Midbrain (tissue), 1 donor: Measurements from ENCODE around the gene CROCC2.

Source experiments
- DNase-seq: peaks from one replicate; lab custom pipeline; 2025; lab: John Stamatoyannopoulos, UW

CROCC2 gene

DNA sequence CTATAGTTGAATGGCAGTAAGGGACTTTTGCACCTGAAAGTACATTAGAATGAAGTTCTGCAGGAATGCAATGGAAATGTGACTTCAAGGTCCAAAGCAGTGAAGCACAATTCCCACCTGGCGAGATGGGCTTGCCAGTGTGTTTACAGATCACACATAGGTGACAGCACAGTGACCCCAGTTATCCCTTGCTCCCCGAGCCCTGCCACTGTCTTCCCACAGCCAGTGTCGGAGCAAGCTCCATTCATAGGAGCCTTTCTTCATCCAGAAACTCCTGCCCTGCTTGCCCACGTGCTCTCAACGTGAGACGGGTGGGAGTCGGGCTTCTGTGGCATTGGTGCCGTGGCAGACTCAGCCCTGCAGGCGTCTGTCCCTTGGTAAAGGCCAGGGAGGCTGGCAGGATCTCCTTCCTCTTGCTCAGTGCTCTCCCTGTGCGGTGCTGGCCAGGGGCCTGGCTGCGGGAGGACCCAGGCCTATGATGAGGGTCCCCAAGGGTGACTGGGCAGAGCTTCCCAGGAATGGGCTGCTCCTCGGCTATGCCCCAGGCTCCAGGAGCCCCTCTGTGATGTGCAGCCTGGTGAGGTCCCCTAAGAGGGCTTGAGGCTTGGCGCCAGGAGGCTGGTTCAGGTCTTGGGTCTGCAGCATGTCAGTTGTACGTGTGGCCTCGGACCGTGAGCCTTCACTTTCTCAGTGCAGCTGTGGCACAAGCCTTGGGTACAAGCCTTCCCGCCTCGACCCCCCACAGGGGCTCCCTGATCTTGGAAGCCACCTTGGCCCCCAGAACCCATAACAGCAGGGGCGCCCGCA lies 132.4 kb downstream of the CROCC2 start:
- DNase-seq = no peak

DNA sequence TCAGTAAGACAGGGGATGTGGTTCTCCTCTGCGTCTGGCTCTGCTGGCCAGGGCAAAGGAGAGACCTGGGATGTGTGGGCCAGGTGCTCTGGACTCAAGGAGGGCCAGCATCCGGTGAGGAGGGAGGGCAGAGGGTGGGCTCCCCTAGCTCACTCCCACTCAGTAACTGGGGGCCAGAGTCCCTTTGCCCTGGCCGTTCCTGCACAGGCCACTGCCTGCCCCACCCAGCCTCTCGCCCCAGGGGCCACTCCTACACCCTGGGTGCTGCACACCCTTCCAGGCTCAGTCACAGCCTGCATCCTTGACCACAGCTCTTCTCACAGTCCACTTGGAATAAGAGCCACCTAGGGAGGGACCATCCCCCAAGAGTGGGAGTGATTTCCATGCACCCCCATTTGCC lies 133.3 kb downstream of the CROCC2 start:
- no peak for DNase-seq

DNA sequence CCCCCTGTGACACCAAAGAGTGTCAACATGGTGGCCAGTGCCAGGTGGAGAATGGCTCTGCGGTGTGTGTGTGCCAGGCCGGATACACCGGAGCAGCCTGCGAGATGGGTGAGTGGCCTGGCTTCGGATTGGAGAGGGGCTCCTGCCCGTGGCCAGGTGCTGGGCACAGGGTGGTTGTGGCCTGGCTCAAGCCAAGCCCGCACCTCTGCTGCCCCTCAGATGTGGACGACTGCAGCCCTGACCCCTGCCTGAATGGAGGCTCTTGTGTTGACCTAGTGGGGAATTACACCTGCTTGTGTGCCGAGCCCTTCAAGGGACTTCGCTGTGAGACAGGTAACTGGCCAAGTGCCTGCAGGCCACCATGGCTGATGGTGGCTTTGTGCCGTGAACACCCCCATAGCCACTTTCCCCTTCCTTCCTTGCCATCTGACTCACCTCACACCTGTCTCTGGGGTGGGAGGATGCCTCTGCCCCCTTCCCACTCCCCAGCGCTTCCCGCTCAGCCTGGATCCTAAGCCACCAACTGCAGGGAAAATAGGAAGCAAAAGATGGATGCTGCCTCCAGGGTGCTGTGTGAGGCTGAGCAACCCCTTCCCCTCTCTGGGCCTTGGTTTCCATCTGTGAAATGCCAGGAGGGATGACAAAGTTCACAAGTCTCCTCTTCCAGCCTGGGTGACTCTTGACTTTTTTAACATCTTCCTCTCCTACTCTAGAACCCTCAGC lies 134.1 kb downstream of the CROCC2 start:
- no peak for DNase-seq

DNA sequence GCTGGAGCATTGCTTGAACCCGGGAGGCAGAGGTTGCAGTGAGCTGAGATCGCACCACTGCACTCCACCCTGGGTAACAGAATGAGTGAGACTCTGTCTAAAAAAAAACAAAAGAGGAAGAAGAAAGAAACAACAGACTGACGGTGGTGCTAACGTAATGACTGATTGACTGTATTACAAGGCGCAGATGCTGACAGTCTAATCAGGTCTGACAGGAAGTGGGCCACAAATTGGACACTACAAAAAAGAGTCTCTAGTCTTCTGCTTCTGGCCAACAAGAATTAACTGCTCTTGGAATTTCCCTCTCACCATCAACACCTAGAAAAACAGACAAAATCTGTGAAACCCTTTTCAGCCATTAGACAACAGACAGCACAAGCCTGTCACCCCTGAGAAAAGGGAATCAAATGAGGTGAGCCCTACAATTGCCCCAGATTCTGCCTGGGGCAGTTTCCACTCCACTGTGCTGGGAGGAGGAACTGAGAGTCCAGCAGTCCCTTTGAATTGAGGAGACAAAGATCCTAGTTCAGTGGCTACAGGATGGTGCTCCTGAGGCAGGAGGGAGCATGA lies 135.5 kb downstream of the CROCC2 start:
- DNase-seq = no peak
